RWPE2 (cell line): ENCODE measurements around the gene MUC22.

Source experiments
- ATAC-seq: fragments of 200-7000 bp; cut with Tn5 transposase; 3 replicates; pipeline ENCODE4 v1.9.1; 2021; ENCODE audit warnings: low read depth
- DNase-seq: peaks from one replicate; pipeline ENCODE4 v3.0.0-alpha.2; 2020; ENCODE audit warnings: low spot score
- H3K27ac ChIP-seq: fragments of 450-650 bp; 2 replicates; pipeline ENCODE4 v1.5.1; 2017; ENCODE audit warnings: mild to moderate bottlenecking; ENCODE audit not compliant: poor library complexity, severe bottlenecking
- H3K27me3 ChIP-seq: fragments of 250-450 bp; sonication (Bioruptor Pico); 2 replicates; pipeline ENCODE4 v1.5.1; 2021; ENCODE audit warnings: mild to moderate bottlenecking, moderate library complexity; ENCODE audit not compliant: insufficient read depth, poor library complexity, severe bottlenecking
- H3K36me3 ChIP-seq: fragments of 250-450 bp; sonication (Bioruptor Pico); 2 replicates; pipeline ENCODE4 v1.5.1; 2020; ENCODE audit warnings: low read depth, mild to moderate bottlenecking, moderate library complexity
- H3K4me1 ChIP-seq: fragments of 250-450 bp; sonication (Bioruptor Pico); 2 replicates; pipeline ENCODE4 v1.5.1; 2021; ENCODE audit warnings: mild to moderate bottlenecking, moderate library complexity; ENCODE audit not compliant: insufficient read depth, poor library complexity, severe bottlenecking
- H3K4me3 ChIP-seq: fragments of 250-450 bp; sonication (Bioruptor Pico); 2 replicates; pipeline ENCODE4 v1.5.1; 2021; ENCODE audit warnings: mild to moderate bottlenecking, moderate library complexity; ENCODE audit not compliant: severe bottlenecking
- H3K9me3 ChIP-seq: fragments of 250-450 bp; sonication (Bioruptor Pico); 2 replicates; pipeline ENCODE4 v1.5.1; 2021; ENCODE audit warnings: mild to moderate bottlenecking, moderate library complexity; ENCODE audit not compliant: severe bottlenecking
- CTCF ChIP-seq: fragments of 450-650 bp; IDR thresholded peaks from one replicate; pipeline ENCODE4 v1.5.1; 2017; ENCODE audit warnings: mild to moderate bottlenecking, moderate library complexity; ENCODE audit not compliant: poor library complexity, severe bottlenecking

Gene MUC22

GRCh38 chr6:31083742-31084354 is 73.6 kb downstream of the MUC22 start:
- no peak for TF ChIP-seq CTCF
- Histone ChIP-seq H3K9me3 (no peaks in the 10 kb centered on the region), H3K4me1 (peaks cover 12% of the 10 kb centered on the region), H3K36me3 (no peaks in the 10 kb centered on the region), H3K27ac (no peak overlapping the region), H3K27me3 (no peaks in the 10 kb centered on the region), H3K4me3 (no peak overlapping the region)
- ATAC-seq, result no peak
- DNase-seq, result no peak
